GM06990 (cell line): ENCODE measurements around the gene RNF19B.

Experiments used
- DNase-seq: peaks from one replicate; pipeline ENCODE4 v3.0.0-alpha.2; 2011; ENCODE audit not compliant: insufficient read length; ENCODE audit errors: extremely low read depth
- H3K27me3 ChIP-seq: replicated peaks from 2 replicates; pipeline ENCODE4 v1.6.0; 2011; ENCODE audit warnings: low read length; ENCODE audit not compliant: control insufficient read depth, insufficient read depth
- H3K36me3 ChIP-seq: 2 replicates; pipeline ENCODE4 v1.5.1; 2011; ENCODE audit warnings: low read length; ENCODE audit not compliant: control insufficient read depth, insufficient read depth
- H3K4me3 ChIP-seq: replicated peaks from 2 replicates; pipeline ENCODE4 v1.5.1; 2011; ENCODE audit warnings: low read depth, mild to moderate bottlenecking, control low read depth, low read length
- CTCF ChIP-seq: IDR thresholded peaks from 2 replicates; pipeline ENCODE4 v1.5.1; 2011; ENCODE audit warnings: low read length, control low read depth, mild to moderate bottlenecking, inconsistent platforms; ENCODE audit not compliant: insufficient read depth, poor library complexity, severe bottlenecking

The RNF19B gene

GRCh38 chr1:32972814-32973428 is 8.3 kb upstream of the RNF19B start:
- H3K36me3 ChIP-seq: no peaks in the 10 kb centered on the region
- H3K27me3 ChIP-seq: no peaks in the 10 kb centered on the region
- no peak for DNase-seq
- no peak for TF ChIP-seq CTCF
- H3K4me3 ChIP-seq: 0 out of 2 replicates have a peak overlapping the region, but pooled peaks have one; percentile 0

GRCh38 chr1:32971576-32971975 is 7.0 kb upstream of the RNF19B start:
- DNase-seq: no peak
- no peaks in the 10 kb centered on the region for H3K27me3 ChIP-seq
- H3K4me3 ChIP-seq: no peak overlapping the region
- no peak for TF ChIP-seq CTCF
- no peaks in the 10 kb centered on the region for H3K36me3 ChIP-seq

GRCh38 chr1:32971156-32971555 is 6.5 kb upstream of the RNF19B start:
- TF ChIP-seq CTCF: no peak
- Histone ChIP-seq H3K36me3 (no peaks in the 10 kb centered on the region), H3K27me3 (no peaks in the 10 kb centered on the region), H3K4me3 (no peak overlapping the region)
- DNase-seq: no peak

- DNase-seq: no peak
- TF ChIP-seq CTCF: no peak
- H3K4me3 ChIP-seq: no peak overlapping the region
- H3K27me3 ChIP-seq: no peaks in the 10 kb centered on the region
- no peaks in the 10 kb centered on the region for H3K36me3 ChIP-seq
Observed at GRCh38 chr1:32969566-32969965, 5.0 kb upstream of the RNF19B start.

GRCh38 chr1:32967888-32968568 is 3.4 kb upstream of the RNF19B start:
- H3K27me3 ChIP-seq: no peaks in the 10 kb centered on the region
- DNase-seq: no peak
- TF ChIP-seq CTCF: no peak
- H3K4me3 ChIP-seq: no peak overlapping the region
- no peaks in the 10 kb centered on the region for H3K36me3 ChIP-seq
